ENCODE measurements around the gene SPATS2L.

Gene SPATS2L

GRCh38 chr2:200399636-200400035 lies 93.1 kb downstream of the SPATS2L start:
- TF ChIP-seq EZH2phosphoT487 (IDR thresholded peaks at IDR 0.05; ENCODE audit: borderline replicate concordance, low read length) (no peak), CTCF (IDR thresholded peaks at IDR 0.05; ENCODE audit: low read depth, low read length, poor library complexity, severe bottlenecking) (no peak)
- no peaks in the 10 kb centered on the region for H3K27me3 ChIP-seq (ENCODE audit: control insufficient read depth, low read length)
- no peaks in the 10 kb centered on the region for H3K9me3 ChIP-seq (ENCODE audit: control insufficient read depth, insufficient read depth, low read length)
- H3F3A ChIP-seq (ENCODE audit: control insufficient read depth, insufficient read depth): no peaks in the 10 kb centered on the region
- H3K79me2 ChIP-seq (ENCODE audit: control insufficient read depth, low read length): no peaks in the 10 kb centered on the region
- no peak overlapping the region for H3K4me3 ChIP-seq (ENCODE audit: low read length)
- no peaks in the 10 kb centered on the region for H3K4me1 ChIP-seq (ENCODE audit: control insufficient read depth, low read length)
- H3K27ac ChIP-seq (ENCODE audit: low read depth, low read length): no peak overlapping the region
- no peaks in the 10 kb centered on the region for H3K9me2 ChIP-seq (replicated peaks; ENCODE audit: control insufficient read depth, low read length)
- no peak overlapping the region for H3K4me2 ChIP-seq (ENCODE audit: low read length)
- H4K20me1 ChIP-seq (ENCODE audit: control insufficient read depth, insufficient read depth, low read depth, low read length): no peaks in the 10 kb centered on the region
- no peaks in the 10 kb centered on the region for H3K36me3 ChIP-seq (ENCODE audit: control insufficient read depth, low read length)

GRCh38 chr2:200403814-200404213 lies 97.3 kb downstream of the SPATS2L start:
- Histone ChIP-seq H3K4me2 (ENCODE audit: low read length) (no peak overlapping the region), H3F3A (ENCODE audit: control insufficient read depth, insufficient read depth) (no peaks in the 10 kb centered on the region), H3K9me3 (ENCODE audit: control insufficient read depth, insufficient read depth, low read length) (no peaks in the 10 kb centered on the region), H3K27me3 (ENCODE audit: control insufficient read depth, low read length) (0 out of 2 replicates have a peak, but pooled peaks cover 3% of the 10 kb centered on the region), H3K27ac (ENCODE audit: low read depth, low read length) (no peak overlapping the region), H3K4me3 (ENCODE audit: low read length) (no peak overlapping the region), H3K79me2 (ENCODE audit: control insufficient read depth, low read length) (no peaks in the 10 kb centered on the region), H3K36me3 (ENCODE audit: control insufficient read depth, low read length) (no peaks in the 10 kb centered on the region), H3K4me1 (ENCODE audit: control insufficient read depth, low read length) (no peaks in the 10 kb centered on the region), H3K9me2 (replicated peaks; ENCODE audit: control insufficient read depth, low read length) (no peaks in the 10 kb centered on the region), H4K20me1 (ENCODE audit: control insufficient read depth, insufficient read depth, low read depth, low read length) (no peaks in the 10 kb centered on the region)
- TF ChIP-seq CTCF (IDR thresholded peaks at IDR 0.05; ENCODE audit: low read depth, low read length, poor library complexity, severe bottlenecking) (no peak), EZH2phosphoT487 (IDR thresholded peaks at IDR 0.05; ENCODE audit: borderline replicate concordance, low read length) (no peak)

GRCh38 chr2:200404615-200405014 lies 98.1 kb downstream of the SPATS2L start:
- no peaks in the 10 kb centered on the region for H3K79me2 ChIP-seq (ENCODE audit: control insufficient read depth, low read length)
- H3F3A ChIP-seq (ENCODE audit: control insufficient read depth, insufficient read depth): no peaks in the 10 kb centered on the region
- H3K4me2 ChIP-seq (ENCODE audit: low read length): no peak overlapping the region
- no peaks in the 10 kb centered on the region for H3K9me3 ChIP-seq (ENCODE audit: control insufficient read depth, insufficient read depth, low read length)
- TF ChIP-seq EZH2phosphoT487 (IDR thresholded peaks at IDR 0.05; ENCODE audit: borderline replicate concordance, low read length) (no peak), CTCF (IDR thresholded peaks at IDR 0.05; ENCODE audit: low read depth, low read length, poor library complexity, severe bottlenecking) (no peak)
- 0 out of 2 replicates have a peak, but pooled peaks cover 3% of the 10 kb centered on the region for H3K27me3 ChIP-seq (ENCODE audit: control insufficient read depth, low read length)
- H4K20me1 ChIP-seq (ENCODE audit: control insufficient read depth, insufficient read depth, low read depth, low read length): no peaks in the 10 kb centered on the region
- H3K9me2 ChIP-seq (replicated peaks; ENCODE audit: control insufficient read depth, low read length): no peaks in the 10 kb centered on the region
- H3K4me3 ChIP-seq (ENCODE audit: low read length): no peak overlapping the region
- no peak overlapping the region for H3K27ac ChIP-seq (ENCODE audit: low read depth, low read length)
- no peaks in the 10 kb centered on the region for H3K36me3 ChIP-seq (ENCODE audit: control insufficient read depth, low read length)
- no peaks in the 10 kb centered on the region for H3K4me1 ChIP-seq (ENCODE audit: control insufficient read depth, low read length)
